ENCODE data around the gene GALNT15. TPM values are rescaled to one million over a fixed set of nuclear protein-coding genes. Genes with fewer than 3 reads are reported as not detected.
A peak's percentile ranks its signal among the peaks of the same experiment; 100 is the strongest.

Gene GALNT15
- polyA plus RNA-seq, 3 donors, result 1.7 to 3.1 (median 2.4) TPM

DNA sequence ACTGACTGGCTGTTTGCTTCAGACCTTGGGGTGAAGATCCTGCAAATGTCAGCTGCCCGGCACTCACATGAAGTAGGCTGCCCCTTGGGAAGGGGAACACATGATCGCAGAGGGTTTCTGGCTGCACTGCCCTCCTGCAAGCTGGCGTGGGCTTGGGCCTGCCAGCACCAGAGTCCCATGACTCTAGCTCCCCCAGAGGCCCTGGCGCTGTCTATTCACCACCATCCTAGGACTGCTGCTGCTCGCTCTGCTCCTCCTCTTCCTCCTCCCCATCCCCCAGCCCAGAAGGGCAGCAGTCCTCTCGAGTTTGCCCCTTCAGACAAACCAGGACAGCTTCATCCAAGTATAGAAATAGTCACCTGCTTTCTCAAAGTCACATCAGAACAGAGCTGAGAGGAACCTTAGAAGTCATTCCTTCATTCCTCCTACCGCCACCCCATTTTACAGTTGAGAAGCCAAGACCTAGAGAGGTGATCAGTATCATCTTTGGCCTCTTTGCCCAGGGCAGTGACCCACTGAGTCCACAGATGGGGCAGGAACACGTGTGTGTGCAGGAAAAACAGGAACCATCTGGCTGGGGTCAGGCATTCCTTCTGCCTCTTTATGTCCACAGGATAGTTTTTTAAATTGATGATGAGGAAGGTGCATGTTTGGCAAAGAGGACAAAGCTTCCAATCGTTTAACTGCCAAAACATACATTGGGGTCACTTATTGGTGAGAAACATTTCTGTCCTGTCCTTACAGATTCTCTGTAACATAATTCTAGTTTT is 77.0 kb downstream of the GALNT15 start:
- DNase-seq (ENCODE audit: low read depth in 3 of 3, low spot score in 2 of 3), result no peak

DNA sequence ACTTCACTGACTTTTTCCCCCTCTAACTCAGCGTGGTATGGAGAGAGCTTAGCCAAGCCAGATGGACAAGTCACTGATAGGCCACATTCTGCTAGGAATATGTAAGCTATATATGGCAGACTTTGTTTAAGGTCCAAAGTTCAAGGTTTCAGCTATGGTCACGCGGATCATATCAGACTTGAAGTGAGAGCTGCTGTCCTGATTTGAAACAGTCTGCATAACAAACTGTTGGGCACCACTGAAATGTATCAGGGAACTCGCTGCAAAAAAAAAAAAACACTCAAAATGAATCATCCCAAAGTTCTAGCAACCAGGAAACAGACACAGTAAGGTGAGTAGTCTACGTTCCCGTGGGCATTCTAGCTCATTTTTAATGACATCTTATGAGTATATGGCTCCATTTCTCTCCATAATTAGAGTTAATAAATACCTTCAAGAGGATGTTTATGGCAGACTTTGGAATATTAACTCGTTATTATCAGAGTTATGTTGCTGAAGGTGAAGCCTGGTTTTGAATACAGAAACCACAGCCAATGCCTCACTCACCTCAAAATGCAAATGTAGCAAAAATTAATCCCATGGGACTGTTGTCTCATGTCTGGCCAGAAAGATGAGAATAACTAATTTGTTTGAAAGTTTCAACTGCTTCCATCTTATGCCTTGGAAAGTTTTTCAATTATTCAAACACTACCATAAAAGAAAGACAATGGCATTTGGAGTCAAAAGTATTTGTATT is 77.9 kb downstream of the GALNT15 start:
- no peak for DNase-seq (ENCODE audit: low read depth in 3 of 3, low spot score in 2 of 3)

DNA sequence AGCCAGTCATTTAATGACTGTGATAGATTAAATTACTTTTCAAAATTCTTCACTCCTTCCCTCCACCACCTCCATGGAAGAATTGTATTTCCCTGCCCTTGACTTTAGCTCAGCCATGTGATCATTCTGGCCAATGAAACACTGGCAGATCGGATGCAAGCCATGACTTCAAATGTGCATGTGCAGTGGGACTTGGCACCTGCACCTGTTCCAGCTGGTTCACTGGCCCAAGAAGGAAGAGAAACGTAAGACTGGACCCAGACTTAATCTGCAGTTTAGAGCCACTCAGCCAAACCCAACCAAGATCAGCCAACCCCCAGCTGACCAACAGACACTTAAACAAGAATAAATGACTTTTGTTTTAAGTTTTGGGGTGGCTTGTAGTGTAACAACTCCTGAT is 78.5 kb downstream of the GALNT15 start:
- DNase-seq (ENCODE audit: low read depth in 3 of 3, low spot score in 2 of 3), result no peak

DNA sequence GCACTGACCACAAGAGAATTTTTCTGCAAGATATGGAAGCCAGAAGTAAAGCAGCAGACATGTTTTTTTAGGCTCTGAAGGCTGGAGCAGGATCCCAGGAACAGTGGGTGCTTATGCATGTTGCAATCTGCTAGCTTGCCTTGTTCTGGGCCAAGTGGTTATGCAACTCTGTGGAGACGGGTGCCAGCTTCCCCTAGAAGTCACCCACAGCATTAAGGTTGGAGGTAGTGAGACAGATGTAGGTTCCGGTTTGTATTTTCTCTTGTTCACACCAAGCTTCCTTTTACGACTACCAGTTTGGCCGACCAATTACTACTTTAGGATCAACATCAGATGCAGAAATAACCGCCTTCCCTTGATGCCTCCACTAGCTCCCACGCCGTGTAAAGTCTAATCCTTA is 79.1 kb downstream of the GALNT15 start:
- DNase-seq (ENCODE audit: low read depth in 3 of 3, low spot score in 2 of 3), result no peak

DNA sequence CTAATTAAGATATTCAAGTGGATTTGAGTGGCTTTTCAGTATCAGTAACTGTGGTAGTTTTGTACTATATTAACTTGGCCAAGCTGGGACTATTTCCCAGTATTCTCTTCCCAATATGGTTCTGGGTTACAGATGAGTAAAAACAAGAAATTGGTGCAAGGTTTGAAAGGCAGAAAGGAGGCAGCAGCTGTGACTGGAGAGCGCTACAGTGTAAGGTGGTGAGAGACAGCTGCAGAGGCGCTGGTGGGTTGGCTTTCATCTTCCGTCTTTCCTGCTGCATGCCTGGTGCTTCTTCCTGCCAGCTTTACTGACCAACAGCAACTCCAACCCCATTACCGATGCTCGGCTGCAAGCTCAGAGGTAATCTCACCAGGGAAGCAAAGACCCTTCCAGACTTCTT is 80.4 kb downstream of the GALNT15 start:
- no peak for DNase-seq (ENCODE audit: low read depth in 3 of 3, low spot score in 2 of 3)

DNA sequence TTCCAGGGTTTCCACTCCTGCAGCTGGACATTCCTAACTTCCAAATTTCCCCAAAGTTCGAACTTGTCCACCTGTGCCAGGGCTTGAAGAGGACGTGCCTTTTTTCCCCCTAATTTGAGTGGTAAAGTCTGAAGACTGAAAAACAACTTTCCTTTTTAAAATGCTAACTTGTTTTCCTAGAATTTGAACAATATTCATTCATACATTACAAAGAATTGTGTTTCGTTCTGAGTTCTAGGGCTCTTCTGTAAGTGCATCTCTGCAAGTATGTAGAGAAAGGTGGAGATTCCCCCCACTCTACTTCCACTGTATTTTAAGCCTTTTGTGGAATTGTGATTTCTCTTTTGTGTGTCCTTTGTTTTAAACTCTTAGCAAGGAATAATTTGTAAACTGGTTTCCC is 80.8 kb downstream of the GALNT15 start:
- no peak for DNase-seq (ENCODE audit: low read depth in 3 of 3, low spot score in 2 of 3)

DNA sequence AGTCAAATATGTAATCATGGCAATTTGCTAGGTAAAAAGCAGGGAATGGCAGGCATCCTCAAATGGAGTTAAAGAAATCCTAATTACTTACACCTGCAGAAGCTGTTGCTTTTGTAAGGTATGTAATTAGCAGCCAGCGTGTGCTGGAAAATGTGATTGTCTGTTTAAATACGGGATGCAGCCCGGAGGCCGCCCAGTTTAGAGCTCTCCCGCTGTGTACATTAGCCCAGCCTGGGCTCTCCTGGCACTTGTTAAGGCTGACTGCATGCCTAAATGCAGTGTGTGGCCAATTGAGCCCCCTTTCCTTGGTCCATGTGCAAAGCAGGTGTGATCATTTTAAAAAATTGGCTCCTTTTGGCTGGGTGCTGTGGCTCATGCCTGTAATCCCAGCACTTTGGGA is 81.2 kb downstream of the GALNT15 start:
- DNase-seq (ENCODE audit: low read depth in 3 of 3, low spot score in 2 of 3), result no peak

DNA sequence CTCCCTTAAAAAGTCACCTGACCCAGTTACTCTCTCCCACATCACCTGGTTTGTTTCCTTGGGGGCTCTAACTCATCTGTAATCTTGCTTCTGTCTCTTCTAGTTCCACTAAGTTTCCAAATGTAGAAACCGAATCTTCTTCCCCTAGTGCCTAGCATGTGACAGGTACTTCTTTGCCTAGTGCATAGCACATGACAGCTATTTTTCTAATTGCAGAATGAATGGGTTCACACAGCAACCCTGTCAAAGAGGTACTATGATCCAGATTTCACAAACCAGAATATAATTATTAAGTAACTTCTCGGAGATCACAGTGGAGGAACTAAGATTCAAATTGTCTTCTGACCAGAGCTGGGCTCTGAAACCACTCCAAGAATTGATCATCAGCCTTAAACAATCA is 82.8 kb downstream of the GALNT15 start:
- DNase-seq (ENCODE audit: low read depth in 3 of 3, low spot score in 2 of 3), result no peak

DNA sequence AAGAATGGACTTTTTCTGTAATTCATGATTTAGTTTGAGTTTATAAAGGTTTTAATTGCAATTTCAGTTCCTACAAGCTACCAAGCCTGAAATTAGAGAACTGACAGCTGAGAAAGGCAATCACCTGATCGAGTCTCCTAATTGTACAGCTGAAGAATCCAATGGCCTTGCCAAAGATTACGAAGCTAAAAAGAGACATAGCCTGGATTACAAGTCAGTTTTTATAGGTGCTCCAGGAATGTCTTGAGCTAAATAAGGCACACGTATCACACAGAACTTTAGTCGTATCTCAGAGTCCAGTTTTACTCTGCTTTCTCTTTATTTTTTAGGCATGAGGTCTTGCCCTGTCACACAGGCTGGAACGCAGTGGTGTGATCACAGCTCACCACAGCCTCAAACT is 83.7 kb downstream of the GALNT15 start:
- DNase-seq (ENCODE audit: low read depth in 3 of 3, low spot score in 2 of 3), result no peak

DNA sequence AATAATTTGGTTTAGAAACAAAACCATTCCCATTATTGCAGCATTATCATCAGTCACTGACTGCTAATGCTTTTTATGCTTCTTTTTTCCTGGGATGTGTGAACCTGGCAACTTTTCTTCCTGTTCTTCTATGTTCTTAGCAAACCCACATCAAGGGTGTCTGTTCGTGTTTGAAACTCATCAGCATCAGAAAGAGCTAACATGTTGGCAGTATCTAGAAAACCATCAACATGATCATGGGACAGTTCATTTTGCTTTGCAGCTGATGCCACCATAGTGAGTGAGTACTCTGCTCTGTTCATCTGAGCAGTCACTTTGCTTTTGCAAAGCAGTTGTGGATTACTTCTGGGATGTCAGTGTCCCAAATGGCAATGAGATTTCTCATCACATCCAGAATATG is 84.4 kb downstream of the GALNT15 start:
- DNase-seq (ENCODE audit: low read depth in 3 of 3, low spot score in 2 of 3), result no peak

DNA sequence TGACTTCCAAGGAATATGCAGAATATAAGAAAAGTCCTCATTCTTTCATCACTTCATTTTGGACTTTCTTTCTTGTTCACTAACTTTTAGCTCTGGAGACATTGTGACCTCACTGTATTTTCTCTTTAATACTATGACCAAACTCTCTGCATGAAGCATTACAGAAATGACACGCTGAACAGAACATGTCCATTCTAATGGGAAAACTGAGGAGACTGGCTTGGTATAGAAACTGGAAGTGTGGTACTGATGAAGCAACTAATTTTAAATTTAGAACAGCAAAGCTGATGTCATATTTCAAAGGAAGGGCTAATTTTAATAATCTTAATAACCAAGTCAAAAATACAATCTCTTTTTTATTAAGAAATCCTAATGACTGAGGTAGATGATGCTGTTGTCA is 85.6 kb downstream of the GALNT15 start:
- no peak for DNase-seq (ENCODE audit: low read depth in 3 of 3, low spot score in 2 of 3)

DNA sequence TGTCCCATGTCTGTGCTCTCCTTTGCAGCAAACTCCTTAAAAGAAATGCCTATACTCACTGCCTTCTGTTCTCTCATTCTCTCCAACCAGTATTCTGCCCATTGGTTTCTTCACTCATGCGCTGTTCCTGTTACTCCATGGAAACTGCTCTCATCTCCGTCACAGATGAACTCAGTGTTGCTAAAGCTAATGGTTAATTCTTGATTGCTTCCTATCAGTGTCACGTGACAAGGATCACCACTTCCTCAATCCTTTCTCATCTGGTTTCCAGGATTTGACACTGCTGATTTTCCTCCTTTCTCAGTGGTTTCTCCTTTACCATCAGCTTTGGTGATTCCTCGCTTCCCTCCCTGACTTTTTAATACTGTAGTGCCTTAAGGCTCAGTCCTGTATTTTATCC is 87.7 kb downstream of the GALNT15 start:
- no peak for DNase-seq (ENCODE audit: low read depth in 3 of 3, low spot score in 2 of 3)

DNA sequence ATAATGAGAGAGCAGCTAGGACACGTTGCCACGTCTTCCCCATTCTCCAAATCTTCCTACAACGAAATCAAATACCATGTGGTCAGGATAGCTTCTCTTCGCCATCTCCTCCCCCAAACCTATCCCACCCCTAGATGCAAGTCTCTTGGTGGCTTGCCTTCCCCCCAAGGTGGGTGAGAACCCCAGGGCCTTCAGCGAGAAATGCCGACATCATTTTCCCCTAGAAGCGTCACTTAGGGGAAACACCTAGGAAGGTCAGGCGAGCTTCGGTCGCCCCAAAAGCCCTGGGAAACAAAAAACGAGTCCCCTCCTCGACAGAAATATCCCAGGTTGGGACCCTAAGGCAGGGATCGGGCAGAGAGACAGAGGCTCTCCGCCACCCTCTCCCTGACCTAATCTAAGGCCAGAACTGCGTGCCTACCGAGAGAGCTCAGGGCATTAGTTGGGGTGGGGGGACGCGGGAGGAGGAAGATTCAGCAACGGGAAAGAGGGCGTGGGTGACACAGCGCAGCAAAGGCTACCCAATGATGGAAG is 89.8 kb downstream of the GALNT15 start:
- DNase-seq (ENCODE audit: low read depth in 3 of 3, low spot score in 2 of 3), result no peak

DNA sequence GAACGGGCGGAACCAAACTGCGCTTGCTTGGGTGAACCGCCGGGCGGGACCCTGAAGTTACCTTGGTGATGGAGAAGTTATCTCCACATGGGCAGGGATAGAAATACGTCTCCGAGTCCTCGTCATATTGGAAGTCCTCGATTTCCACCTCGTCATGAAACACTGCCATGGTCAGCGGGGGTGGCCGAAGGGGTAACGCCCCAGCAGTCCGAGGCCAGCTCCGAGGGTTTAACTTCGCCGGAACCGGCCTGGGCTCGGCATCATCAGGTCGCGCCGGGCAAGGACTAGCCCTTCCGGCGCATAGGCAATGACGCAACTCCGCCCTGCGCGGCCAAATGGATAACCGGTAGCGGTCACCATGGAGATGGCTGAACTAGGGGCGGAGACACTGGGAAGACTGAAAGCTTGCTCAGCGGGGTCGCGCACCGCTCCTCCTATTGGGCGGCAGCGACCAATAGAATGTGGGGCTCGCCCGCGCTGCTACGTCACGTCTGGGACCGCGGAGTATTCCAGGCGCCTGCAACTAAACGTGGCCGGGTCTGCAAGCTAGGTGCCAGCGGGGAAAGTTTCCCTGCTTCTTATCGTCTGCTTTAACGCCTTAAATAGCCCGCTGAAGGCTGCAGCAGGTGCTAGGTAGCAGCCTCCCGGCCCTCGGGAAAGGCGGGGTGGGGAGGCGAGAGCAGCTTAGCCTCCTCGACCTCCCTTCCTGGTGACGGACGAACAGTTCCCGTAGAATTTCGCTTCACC is 90.4 kb downstream of the GALNT15 start, which contains the start of the genes DPH3 and OXNAD1:
Gene DPH3, minus strand, starts transcription at position 236 of the 747 bp plus-strand sequence. Its CDS starts 67 bp downstream, at position 169.
Gene OXNAD1, plus strand, starts transcription at position 505 of the 747 bp plus-strand sequence. CDS start 5,741 bp downstream, outside the sequence.
- DNase-seq (ENCODE audit: low read depth in 3 of 3, low spot score in 2 of 3), result peak; percentile 98 to 100 (median 98)

DNA sequence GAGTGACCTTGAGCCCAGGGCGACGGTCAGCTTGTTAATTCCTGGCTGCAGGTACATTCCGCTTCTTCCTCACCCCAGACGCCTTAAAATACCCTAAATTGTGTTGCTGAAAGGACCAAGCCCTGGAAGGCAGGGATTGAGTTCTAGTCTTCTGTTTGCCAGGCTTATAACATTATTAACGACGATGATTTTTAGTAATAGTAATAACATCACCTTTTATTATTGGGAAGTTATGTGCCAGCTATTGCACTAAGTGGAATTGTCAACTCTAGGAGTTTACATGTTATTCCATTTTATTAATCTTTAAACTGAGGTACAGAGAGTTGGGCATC is 90.9 kb downstream of the GALNT15 start:
- DNase-seq (ENCODE audit: low read depth in 3 of 3, low spot score in 2 of 3), result no peak

DNA sequence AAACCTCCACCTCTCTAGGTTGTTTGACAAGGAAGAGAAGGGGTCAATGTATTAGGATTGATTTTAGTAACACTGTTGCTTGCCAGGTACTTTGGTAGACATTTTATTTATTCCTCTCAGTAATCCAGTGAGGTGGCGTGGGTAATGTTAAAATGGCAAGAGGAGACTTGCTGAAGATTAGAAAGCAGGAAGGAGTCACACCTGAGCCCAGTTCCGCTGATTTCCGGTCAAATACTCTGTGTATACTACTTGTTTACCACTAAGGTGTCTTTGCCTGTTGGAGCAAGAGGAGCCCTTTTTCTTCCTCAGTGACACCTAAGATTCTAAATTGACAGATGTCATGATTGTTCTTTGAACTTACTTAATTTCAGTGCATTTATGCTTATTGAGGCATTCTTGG is 92.2 kb downstream of the GALNT15 start:
- no peak for DNase-seq (ENCODE audit: low read depth in 3 of 3, low spot score in 2 of 3)

DNA sequence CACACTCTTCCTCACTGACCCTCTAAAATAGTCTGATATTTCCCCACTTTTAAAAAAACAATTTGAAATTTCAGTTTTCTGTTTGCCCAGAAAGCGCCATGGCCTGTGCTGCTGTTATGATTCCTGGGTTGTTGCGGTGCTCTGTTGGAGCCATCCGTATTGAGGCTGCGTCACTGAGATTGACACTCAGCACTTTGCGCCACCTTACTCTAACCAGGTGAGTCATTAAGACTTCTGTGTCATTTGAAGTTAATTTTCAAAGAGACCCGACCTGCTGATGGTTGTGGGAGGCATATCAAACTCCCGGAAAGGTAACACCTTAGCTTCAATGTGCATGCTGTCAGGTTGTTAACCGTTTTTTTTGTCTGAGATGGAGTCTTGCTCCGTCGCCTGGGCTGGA is 96.4 kb downstream of the GALNT15 start:
- no peak for DNase-seq (ENCODE audit: low read depth in 3 of 3, low spot score in 2 of 3)

DNA sequence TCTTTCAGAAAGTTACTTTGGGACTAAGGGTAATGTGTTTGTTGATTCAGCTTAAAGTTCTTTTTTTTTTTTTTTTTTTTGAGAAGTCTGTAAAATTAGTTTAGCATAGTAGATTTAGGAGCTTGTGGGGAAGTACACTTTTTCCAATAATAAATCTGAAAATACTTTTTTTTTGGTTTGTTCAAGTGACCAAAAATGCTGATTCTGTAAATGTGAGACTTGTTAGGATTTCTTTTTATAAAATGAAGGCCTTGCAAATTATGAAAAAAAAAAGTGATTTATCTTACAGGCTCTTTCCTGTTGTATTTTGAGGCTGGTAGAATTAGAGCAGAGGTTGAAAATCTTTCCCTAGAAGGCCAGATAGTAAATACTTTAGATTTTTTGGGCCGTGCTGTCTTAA is 98.1 kb downstream of the GALNT15 start:
- DNase-seq (ENCODE audit: low read depth in 3 of 3, low spot score in 2 of 3), result no peak

DNA sequence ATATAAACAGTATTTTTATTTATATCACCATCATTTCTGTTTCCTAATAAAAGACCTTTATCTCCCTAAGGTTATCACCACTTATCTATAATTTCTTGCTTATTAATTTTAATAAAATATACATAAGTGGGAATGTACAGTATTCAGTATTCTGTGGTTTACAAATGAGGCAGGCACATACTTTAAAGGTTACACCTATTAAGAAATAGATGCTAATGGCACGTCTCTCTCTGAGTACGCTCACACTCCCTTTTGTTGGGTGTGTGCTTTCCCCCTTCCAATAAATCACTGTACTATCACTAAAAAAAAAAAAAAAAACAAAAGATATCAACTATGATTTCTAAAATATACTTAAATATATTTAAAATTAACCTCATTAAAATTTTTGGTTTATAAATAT is 99.4 kb downstream of the GALNT15 start:
- DNase-seq (ENCODE audit: low read depth in 3 of 3, low spot score in 2 of 3), result no peak

DNA sequence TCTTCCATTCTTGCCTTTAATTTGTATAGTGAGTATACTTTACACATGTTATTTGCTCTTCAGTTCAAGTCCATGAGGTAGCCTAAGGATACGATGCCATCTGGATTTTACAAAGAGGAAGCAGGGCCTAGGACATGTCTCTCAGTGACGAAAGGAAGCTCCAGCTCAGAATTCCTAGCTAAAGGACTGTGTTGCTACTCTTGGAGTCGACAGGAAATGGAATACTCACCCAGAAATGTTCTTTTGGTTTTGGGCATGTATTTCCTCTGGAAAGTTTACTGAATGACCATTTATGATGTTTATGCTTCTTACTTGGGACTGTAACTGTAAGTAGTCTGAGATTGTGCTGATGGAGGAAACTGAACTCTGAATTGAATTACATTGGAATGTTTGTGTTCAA is 103.0 kb downstream of the GALNT15 start:
- DNase-seq (ENCODE audit: low read depth in 3 of 3, low spot score in 2 of 3), result no peak
